HCT116 (cell line): ENCODE measurements around the gene DPM2. TPM values are rescaled to one million over a fixed set of nuclear protein-coding genes. Genes with fewer than 3 reads are reported as not detected.

Experiments used
- ATAC-seq: fragments of 200-7000 bp; cut with Tn5 transposase; 2 replicates; pipeline ENCODE4 v1.9.1; 2020; ENCODE audit warnings: mild to moderate bottlenecking, moderate library complexity
- BruUV-seq: library from RNA; stranded (reverse); fragments of 400-500 nt; replicated peaks from 2 replicates; lab custom pipeline; 2021; lab: Mats Ljungman, UMichigan
- CTCF ChIA-PET: fragments of 300-600 bp; sonication (Branson Sonifier 250); formaldehyde crosslinking; loops from one replicate; lab custom pipeline; 2021; ENCODE audit warnings: antibody characterized with exemption; lab: Charles Lee
- POLR2A ChIA-PET: fragments of 300-600, 350-600 bp; sonication (Branson Sonifier 250); formaldehyde crosslinking; loops from one replicate; lab custom pipeline; 2021; ENCODE audit warnings: antibody characterized with exemption; lab: Charles Lee
- RAD21 ChIA-PET, 2 experiments: fragments of 300-600 bp; sonication (Branson Sonifier 250); formaldehyde crosslinking; loops; one replicate each; lab custom pipeline; 2023; ENCODE audit warnings: low total read pairs in 2 of 2; ENCODE audit not compliant: uncharacterized antibody in 2 of 2, unreplicated experiment in 2 of 2, low non-redundant PET in 1 of 2; lab: Charles Lee
- DNase-seq: peaks from one replicate; pipeline ENCODE4 v3.0.0-alpha.2; 2010; ENCODE audit warnings: low read depth, low spot score
- H2AFZ ChIP-seq: fragments of 200-600 bp; shearing (Covaris generic), sonication (generic); 2 replicates; pipeline ENCODE4 v1.6.1; 2017; ENCODE audit warnings: low read depth, mixed run types, mixed read lengths, antibody characterized with exemption, low read length; ENCODE audit not compliant: poor library complexity, severe bottlenecking
- H3K27ac ChIP-seq: 2 replicates; pipeline ENCODE4 v1.5.1; 2012; ENCODE audit warnings: low read depth, low read length
- H3K27me3 ChIP-seq: fragments of 200-600 bp; sonication (generic); 2 replicates; pipeline ENCODE4 v1.6.1; 2016; ENCODE audit warnings: mixed run types, low read length, mixed read lengths; ENCODE audit not compliant: insufficient read depth
- H3K36me3 ChIP-seq, 2 experiments: fragments of 200-500 bp in 1 of 2; fragments of 200-600 bp in 1 of 2; sonication (Bioruptor generic) in 1 of 2; sonication (generic) in 1 of 2; 2 replicates each; pipeline versions ENCODE4 v1.5.1 to v1.6.1; 2014 to 2016; ENCODE audit warnings: low read length in 2 of 2, inconsistent platforms in 1 of 2, mixed read lengths in 1 of 2, mixed run types in 1 of 2; ENCODE audit not compliant: insufficient read depth in 2 of 2, control insufficient read depth in 1 of 2
- H3K4me1 ChIP-seq, 2 experiments: fragments of 200-600 bp in 1 of 2; sonication (generic) in 1 of 2; 2 replicates each; pipeline versions ENCODE4 v1.5.1 to v1.6.1; 2012 to 2017; ENCODE audit warnings: low read length in 2 of 2, inconsistent platforms in 1 of 2, mild to moderate bottlenecking in 1 of 2, mixed read lengths in 1 of 2, mixed run types in 1 of 2, moderate library complexity in 1 of 2; ENCODE audit not compliant: insufficient read depth in 2 of 2, control insufficient read depth in 1 of 2
- H3K4me2 ChIP-seq: fragments of 200-600 bp; sonication (generic); 2 replicates; pipeline ENCODE4 v1.6.1; 2017; ENCODE audit warnings: mixed run types, low read length, mixed read lengths
- H3K4me3 ChIP-seq, 2 experiments: fragments of 200-600 bp in 1 of 2; sonication (generic) in 1 of 2; replicated peaks in 1 of 2; 2 replicates each; pipeline ENCODE4 v1.5.1; 2011 to 2016; ENCODE audit warnings: low read length in 2 of 2, control low read depth in 1 of 2, low read depth in 1 of 2, mild to moderate bottlenecking in 1 of 2, mixed read lengths in 1 of 2, mixed run types in 1 of 2
- H3K79me2 ChIP-seq: fragments of 200-600 bp; sonication (generic); 2 replicates; pipeline ENCODE4 v1.6.1; 2017; ENCODE audit warnings: mild to moderate bottlenecking, mixed run types, low read length, moderate library complexity, mixed read lengths; ENCODE audit not compliant: insufficient read depth
- H3K9ac ChIP-seq: fragments of 200-600 bp; sonication (generic); 2 replicates; pipeline ENCODE4 v1.6.1; 2016; ENCODE audit warnings: low read length, mixed read lengths
- H3K9me2 ChIP-seq: fragments of 200-600 bp; sonication (generic), shearing (Covaris generic); 2 replicates; pipeline ENCODE4 v1.6.1; 2017; ENCODE audit warnings: mixed run types, mild to moderate bottlenecking, moderate library complexity; ENCODE audit not compliant: insufficient read depth
- H3K9me3 ChIP-seq, 2 experiments: fragments of 200-500 bp in 1 of 2; fragments of 200-600 bp in 1 of 2; sonication (Bioruptor generic) in 1 of 2; sonication (generic) in 1 of 2; 2 replicates each; pipeline ENCODE4 v1.6.1; 2014 to 2017; ENCODE audit warnings: low read length in 2 of 2, mixed read lengths in 2 of 2, inconsistent platforms in 1 of 2, low read depth in 1 of 2, mild to moderate bottlenecking in 1 of 2, mixed run types in 1 of 2, moderate library complexity in 1 of 2; ENCODE audit not compliant: control insufficient read depth in 1 of 2, insufficient read depth in 1 of 2
- H4K20me1 ChIP-seq: fragments of 200-600 bp; sonication (generic), shearing (Covaris generic); 2 replicates; pipeline ENCODE4 v1.6.1; 2017; ENCODE audit warnings: mixed run types, mild to moderate bottlenecking, moderate library complexity; ENCODE audit not compliant: insufficient read depth
- CBX3 ChIP-seq: IDR thresholded peaks from 2 replicates; pipeline ENCODE4 v1.6.1; 2012; ENCODE audit warnings: low read depth
- CEBPB ChIP-seq: IDR thresholded peaks from 2 replicates; pipeline ENCODE4 v1.6.1; 2012; ENCODE audit warnings: low read depth
- ELF1 ChIP-seq: IDR thresholded peaks from 2 replicates; pipeline ENCODE4 v1.6.1; 2012; ENCODE audit warnings: low read depth, borderline replicate concordance
- EZH2phosphoT487 ChIP-seq: fragments of 200-600 bp; IDR thresholded peaks from 2 replicates; pipeline ENCODE4 v1.6.1; 2018; ENCODE audit warnings: antibody characterized with exemption, borderline replicate concordance
- JUND ChIP-seq: IDR thresholded peaks from 2 replicates; pipeline ENCODE4 v1.6.1; 2012
- POLR2AphosphoS5 ChIP-seq: IDR thresholded peaks from 2 replicates; pipeline ENCODE4 v1.6.1; 2011; ENCODE audit warnings: mild to moderate bottlenecking, low read depth, low read length, moderate library complexity
- RAD21 ChIP-seq: IDR thresholded peaks from 2 replicates; pipeline ENCODE4 v1.6.1; 2012; ENCODE audit warnings: low read depth, mild to moderate bottlenecking
- SIN3A ChIP-seq: IDR thresholded peaks from 2 replicates; pipeline ENCODE4 v1.6.1; 2012; ENCODE audit warnings: low read depth
- SP1 ChIP-seq: IDR thresholded peaks from 2 replicates; pipeline ENCODE4 v1.6.1; 2012; ENCODE audit warnings: low read depth
- YY1 ChIP-seq: IDR thresholded peaks from 2 replicates; pipeline ENCODE4 v1.6.1; 2011; ENCODE audit warnings: low read length, low read depth, moderate library complexity, mild to moderate bottlenecking; ENCODE audit not compliant: insufficient replicate concordance; ENCODE audit errors: extremely low read depth
- ZFX ChIP-seq: fragments of 450-650 bp; IDR thresholded peaks from 2 replicates; pipeline ENCODE4 v1.6.1; 2017
- intact Hi-C: fragments of 100-400 bp; cut with micrococcal nuclease; formaldehyde crosslinking; loops from 2 replicates; pipeline ENCODE4 v1.10.0; 2022
- total RNA-seq: library from RNA; stranded (reverse); gene quantifications from one replicate; pipeline ENCODE4 v1.2.1, GENCODE V29; 2021; ENCODE audit not compliant: unreplicated experiment
- TF ChIP-seq, protein P1 (sequence below): IDR thresholded peaks from 2 replicates; pipeline ENCODE4 v1.6.1; 2012
- TF ChIP-seq, protein P2 (sequence below), 3 experiments: fragments of 200-600 bp in 1 of 3; sonication (generic) in 1 of 3; IDR thresholded peaks in 2 of 3; conservative IDR thresholded peaks in 1 of 3; 2 replicates each; pipeline ENCODE4 v1.5.1; 2012 to 2017; ENCODE audit warnings: low read depth in 2 of 3, low read length in 2 of 3, antibody characterized with exemption in 1 of 3, borderline replicate concordance in 1 of 3, control low read depth in 1 of 3, mild to moderate bottlenecking in 1 of 3, mixed read lengths in 1 of 3, mixed run types in 1 of 3, moderate library complexity in 1 of 3; ENCODE audit not compliant: insufficient read depth in 1 of 3
- TF ChIP-seq, protein P3 (sequence below): IDR thresholded peaks from 2 replicates; pipeline ENCODE4 v1.6.1; 2012; ENCODE audit warnings: low read depth
- TF ChIP-seq, protein P4 (sequence below): IDR thresholded peaks from 2 replicates; pipeline ENCODE4 v1.6.1; 2011; ENCODE audit warnings: mild to moderate bottlenecking, low read length, moderate library complexity; ENCODE audit not compliant: insufficient replicate concordance; ENCODE audit errors: extremely low read depth

The DPM2 gene
- total RNA-seq, 1 experiment from 2014 or later, result 54.6 TPM

DNA sequence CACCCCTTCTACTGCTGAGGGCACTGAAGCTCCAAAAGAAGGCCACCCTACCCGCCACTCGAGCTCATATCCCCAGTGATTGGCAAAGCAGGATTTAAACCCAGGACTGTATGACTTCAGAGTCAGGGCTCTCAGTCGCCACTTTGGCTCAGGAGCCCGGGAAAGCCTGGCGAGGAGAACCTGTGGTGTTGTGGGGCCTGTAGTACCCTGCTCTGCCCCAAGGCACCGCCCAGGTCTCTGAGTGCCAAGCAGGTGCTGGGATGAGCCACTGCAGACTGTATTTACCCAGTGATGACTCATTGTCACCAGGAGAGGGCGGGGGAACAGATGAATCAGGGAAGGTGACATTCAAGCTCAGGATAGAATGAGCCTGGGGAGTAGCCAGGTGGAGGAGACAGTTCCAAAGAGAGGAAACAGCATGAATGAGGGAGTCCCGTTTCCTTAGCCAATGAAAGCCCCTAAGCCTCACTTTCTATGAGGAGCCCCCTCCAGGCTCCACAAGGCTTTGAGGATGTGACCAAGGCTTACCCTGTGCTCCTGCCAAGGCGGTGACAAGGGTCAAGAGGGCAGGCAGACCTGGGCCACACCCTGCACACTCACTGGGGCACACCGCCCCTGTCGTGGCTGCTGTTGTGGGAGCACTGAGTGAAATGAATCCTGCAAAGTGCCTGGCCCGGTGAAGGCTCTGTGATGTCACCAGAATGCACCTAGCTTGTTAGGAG, 17.8 kb upstream of the DPM2 start (continued):
- TF ChIP-seq YY1 (peak; percentile 16), RAD21 (no peak), POLR2AphosphoS5 (peak; percentile 72)
- TF ChIP-seq, protein P1, sequence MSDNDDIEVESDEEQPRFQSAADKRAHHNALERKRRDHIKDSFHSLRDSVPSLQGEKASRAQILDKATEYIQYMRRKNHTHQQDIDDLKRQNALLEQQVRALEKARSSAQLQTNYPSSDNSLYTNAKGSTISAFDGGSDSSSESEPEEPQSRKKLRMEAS, result no peak

DNA sequence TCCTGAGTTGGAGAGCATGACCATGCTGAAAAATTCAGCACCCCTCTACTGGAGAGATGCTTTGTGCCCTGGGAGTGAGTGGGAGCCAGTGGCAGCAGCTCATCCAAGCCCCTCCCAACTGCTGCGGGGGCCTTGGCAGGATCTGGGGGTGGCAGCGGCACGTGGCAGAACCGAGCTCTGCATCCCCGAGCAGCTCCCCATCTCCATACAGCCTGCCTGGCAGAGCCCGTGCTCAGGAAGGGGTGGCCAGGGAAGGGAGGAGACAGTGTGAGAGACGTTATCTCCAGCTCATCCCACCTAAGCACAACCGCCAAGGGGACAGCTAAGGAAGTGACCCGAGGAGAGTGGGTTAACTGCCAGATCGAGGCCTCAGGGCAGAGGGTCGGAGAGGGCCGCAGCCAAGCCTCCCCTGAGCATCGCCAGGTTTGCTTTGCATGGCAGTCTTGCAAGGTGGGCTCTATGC, 17.2 kb upstream of the DPM2 start:
- peak overlapping the region; percentile 2 to 34; a peak in 3 of 4 replicates for H3K4me3 ChIP-seq
- ChIA-PET POLR2A (interaction anchor here (1.0 to 2.2 kb wide), 5 partner anchors 11 to 114 kb away, joined by 3 to 8 read pairs (median 3); partner anchors contain the start of gene EEIG1), RAD21 (interaction anchor here in 1 of 2 experiments (1.0 to 1.4 kb wide), 2 partner anchors 16 to 81 kb away, joined by 3 read pairs; no protein-coding TSS in a partner anchor), CTCF (interaction anchor here (1.5 to 4.0 kb wide), 3 partner anchors 11 to 163 kb away, joined by 6 to 37 read pairs (median 6); no protein-coding TSS in a partner anchor)
- H2AFZ ChIP-seq, result no peak overlapping the region
- H3K79me2 ChIP-seq, result peaks cover 77% of the 10 kb centered on the region
- peak overlapping the region; percentile 85 for H3K4me2 ChIP-seq
- no TSS peak for BruUV-seq
- no peak for ATAC-seq
- DNase-seq, result no peak
- H3K36me3 ChIP-seq, result no peaks in the 10 kb centered on the region
- intact Hi-C loops, result no loop called here
- peak overlapping the region; percentile 79 for H3K27ac ChIP-seq
- H3K4me1 ChIP-seq, result peaks cover 58 to 79% of the 10 kb centered on the region in 2 experiments
- no peaks in the 10 kb centered on the region for H3K9me2 ChIP-seq
- peak overlapping the region; percentile 63 for H3K9ac ChIP-seq
- no peaks in the 10 kb centered on the region; a peak in 1 of 4 replicates for H3K9me3 ChIP-seq
- H3K27me3 ChIP-seq, result no peaks in the 10 kb centered on the region
- H4K20me1 ChIP-seq, result peaks cover 4% of the 10 kb centered on the region; the same call in 1 of the 2 replicates
- TF ChIP-seq CEBPB, result no peak
- TF ChIP-seq EZH2phosphoT487, result no peak
- TF ChIP-seq, protein P2, sequence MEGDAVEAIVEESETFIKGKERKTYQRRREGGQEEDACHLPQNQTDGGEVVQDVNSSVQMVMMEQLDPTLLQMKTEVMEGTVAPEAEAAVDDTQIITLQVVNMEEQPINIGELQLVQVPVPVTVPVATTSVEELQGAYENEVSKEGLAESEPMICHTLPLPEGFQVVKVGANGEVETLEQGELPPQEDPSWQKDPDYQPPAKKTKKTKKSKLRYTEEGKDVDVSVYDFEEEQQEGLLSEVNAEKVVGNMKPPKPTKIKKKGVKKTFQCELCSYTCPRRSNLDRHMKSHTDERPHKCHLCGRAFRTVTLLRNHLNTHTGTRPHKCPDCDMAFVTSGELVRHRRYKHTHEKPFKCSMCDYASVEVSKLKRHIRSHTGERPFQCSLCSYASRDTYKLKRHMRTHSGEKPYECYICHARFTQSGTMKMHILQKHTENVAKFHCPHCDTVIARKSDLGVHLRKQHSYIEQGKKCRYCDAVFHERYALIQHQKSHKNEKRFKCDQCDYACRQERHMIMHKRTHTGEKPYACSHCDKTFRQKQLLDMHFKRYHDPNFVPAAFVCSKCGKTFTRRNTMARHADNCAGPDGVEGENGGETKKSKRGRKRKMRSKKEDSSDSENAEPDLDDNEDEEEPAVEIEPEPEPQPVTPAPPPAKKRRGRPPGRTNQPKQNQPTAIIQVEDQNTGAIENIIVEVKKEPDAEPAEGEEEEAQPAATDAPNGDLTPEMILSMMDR (IDR thresholded peaks at IDR 0.05 in 2 of 3, conservative IDR thresholded peaks at IDR 0.05 in 1 of 3; ENCODE audit: borderline replicate concordance in 1 of 3, insufficient read depth in 1 of 3, low read depth in 2 of 3, low read length in 2 of 3), result no peak
- no peak for TF ChIP-seq YY1
- TF ChIP-seq SIN3A, result no peak
- TF ChIP-seq, protein P3, sequence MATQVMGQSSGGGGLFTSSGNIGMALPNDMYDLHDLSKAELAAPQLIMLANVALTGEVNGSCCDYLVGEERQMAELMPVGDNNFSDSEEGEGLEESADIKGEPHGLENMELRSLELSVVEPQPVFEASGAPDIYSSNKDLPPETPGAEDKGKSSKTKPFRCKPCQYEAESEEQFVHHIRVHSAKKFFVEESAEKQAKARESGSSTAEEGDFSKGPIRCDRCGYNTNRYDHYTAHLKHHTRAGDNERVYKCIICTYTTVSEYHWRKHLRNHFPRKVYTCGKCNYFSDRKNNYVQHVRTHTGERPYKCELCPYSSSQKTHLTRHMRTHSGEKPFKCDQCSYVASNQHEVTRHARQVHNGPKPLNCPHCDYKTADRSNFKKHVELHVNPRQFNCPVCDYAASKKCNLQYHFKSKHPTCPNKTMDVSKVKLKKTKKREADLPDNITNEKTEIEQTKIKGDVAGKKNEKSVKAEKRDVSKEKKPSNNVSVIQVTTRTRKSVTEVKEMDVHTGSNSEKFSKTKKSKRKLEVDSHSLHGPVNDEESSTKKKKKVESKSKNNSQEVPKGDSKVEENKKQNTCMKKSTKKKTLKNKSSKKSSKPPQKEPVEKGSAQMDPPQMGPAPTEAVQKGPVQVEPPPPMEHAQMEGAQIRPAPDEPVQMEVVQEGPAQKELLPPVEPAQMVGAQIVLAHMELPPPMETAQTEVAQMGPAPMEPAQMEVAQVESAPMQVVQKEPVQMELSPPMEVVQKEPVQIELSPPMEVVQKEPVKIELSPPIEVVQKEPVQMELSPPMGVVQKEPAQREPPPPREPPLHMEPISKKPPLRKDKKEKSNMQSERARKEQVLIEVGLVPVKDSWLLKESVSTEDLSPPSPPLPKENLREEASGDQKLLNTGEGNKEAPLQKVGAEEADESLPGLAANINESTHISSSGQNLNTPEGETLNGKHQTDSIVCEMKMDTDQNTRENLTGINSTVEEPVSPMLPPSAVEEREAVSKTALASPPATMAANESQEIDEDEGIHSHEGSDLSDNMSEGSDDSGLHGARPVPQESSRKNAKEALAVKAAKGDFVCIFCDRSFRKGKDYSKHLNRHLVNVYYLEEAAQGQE, result no peak
- TF ChIP-seq, protein P4, sequence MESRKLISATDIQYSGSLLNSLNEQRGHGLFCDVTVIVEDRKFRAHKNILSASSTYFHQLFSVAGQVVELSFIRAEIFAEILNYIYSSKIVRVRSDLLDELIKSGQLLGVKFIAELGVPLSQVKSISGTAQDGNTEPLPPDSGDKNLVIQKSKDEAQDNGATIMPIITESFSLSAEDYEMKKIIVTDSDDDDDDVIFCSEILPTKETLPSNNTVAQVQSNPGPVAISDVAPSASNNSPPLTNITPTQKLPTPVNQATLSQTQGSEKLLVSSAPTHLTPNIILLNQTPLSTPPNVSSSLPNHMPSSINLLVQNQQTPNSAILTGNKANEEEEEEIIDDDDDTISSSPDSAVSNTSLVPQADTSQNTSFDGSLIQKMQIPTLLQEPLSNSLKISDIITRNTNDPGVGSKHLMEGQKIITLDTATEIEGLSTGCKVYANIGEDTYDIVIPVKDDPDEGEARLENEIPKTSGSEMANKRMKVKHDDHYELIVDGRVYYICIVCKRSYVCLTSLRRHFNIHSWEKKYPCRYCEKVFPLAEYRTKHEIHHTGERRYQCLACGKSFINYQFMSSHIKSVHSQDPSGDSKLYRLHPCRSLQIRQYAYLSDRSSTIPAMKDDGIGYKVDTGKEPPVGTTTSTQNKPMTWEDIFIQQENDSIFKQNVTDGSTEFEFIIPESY, result no peak
- no peak for TF ChIP-seq ELF1
- TF ChIP-seq JUND, result no peak
- TF ChIP-seq CBX3, result no peak
- TF ChIP-seq, protein P1, result no peak
- no peak for TF ChIP-seq SP1
- TF ChIP-seq RAD21, result no peak
- TF ChIP-seq ZFX, result no peak
